K562 (cell line): ENCODE measurements around the gene YY1AP1. TPM values are rescaled to one million over a fixed set of nuclear protein-coding genes. Genes with fewer than 3 reads are reported as not detected.

Experiments used
- BCLAF1 ChIP-seq, 2 experiments: fragments of 450-650 bp in 1 of 2; IDR thresholded peaks; 2 replicates each; pipeline ENCODE4 v1.6.1; 2011 to 2017; ENCODE audit warnings: low read depth in 2 of 2, antibody characterized with exemption in 1 of 2, borderline replicate concordance in 1 of 2, low read length in 1 of 2, mild to moderate bottlenecking in 1 of 2, mixed read lengths in 1 of 2; ENCODE audit not compliant: control insufficient read depth in 1 of 2
- BRCA1 ChIP-seq, 2 experiments: fragments of 450-650 bp in 1 of 2; sonication (generic) in 1 of 2; formaldehyde crosslinking in 1 of 2; IDR thresholded peaks; 2 replicates each; pipeline versions ENCODE4 v1.5.0 to v1.6.1; 2017 to 2020; ENCODE audit warnings: mild to moderate bottlenecking in 1 of 2, missing genetic modification reagents in 1 of 2
- CCAR2 ChIP-seq: fragments of 200-400 bp; formaldehyde crosslinking; IDR thresholded peaks from 2 replicates; pipeline ENCODE4 v1.6.1; 2017; ENCODE audit warnings: mild to moderate bottlenecking, low read depth, low read length
- CCNT2 ChIP-seq: IDR thresholded peaks from 2 replicates; pipeline ENCODE4 v1.6.1; 2011; ENCODE audit warnings: borderline replicate concordance, low read depth, mild to moderate bottlenecking, moderate library complexity, mixed read lengths, low read length; ENCODE audit not compliant: insufficient read length; ENCODE audit errors: extremely low read depth
- ELK3 ChIP-seq: fragments of 450-650 bp; formaldehyde crosslinking; IDR thresholded peaks from 2 replicates; pipeline ENCODE4 v1.4.0; 2020; ENCODE audit warnings: mild to moderate bottlenecking
- SRF ChIP-seq, 2 experiments: fragments of 250-450, 450-650 bp in 1 of 2; sonication (Bioruptor Pico) in 1 of 2; sonication (generic) in 1 of 2; formaldehyde crosslinking; IDR thresholded peaks; 2 replicates each; pipeline versions ENCODE4 v1.5.0 to v1.5.1; 2020 to 2022; ENCODE audit warnings: mild to moderate bottlenecking in 1 of 2, missing genetic modification reagents in 1 of 2
- TAL1 ChIP-seq: fragments of 450-650 bp; IDR thresholded peaks from 2 replicates; pipeline ENCODE4 v1.6.1; 2016; ENCODE audit warnings: mild to moderate bottlenecking
- WHSC1 ChIP-seq: IDR thresholded peaks from one replicate; pipeline ENCODE4 v1.6.1; 2012; ENCODE audit warnings: low read length, control low read depth, inconsistent platforms
- ZNF165 ChIP-seq: fragments of 250-450 bp; sonication (Bioruptor Pico); IDR thresholded peaks from 2 replicates; pipeline ENCODE4 v1.4.0; 2020; ENCODE audit warnings: borderline replicate concordance
- polyA plus RNA-seq, 8 experiments: library from polyadenylated mRNA; depleted of rRNA in 4 of 8; stranded (reverse) in 5 of 8; unstranded in 3 of 8; fragments of >200 nt; fragmentation: Nextera tagmentation in 2 of 8; fragmentation: Illumina TruSeq in 1 of 8; extraction: Ambion mirVana in 2 of 8; extraction: Trizol in 1 of 8; gene quantifications; 2 replicates each; pipeline versions ENCODE4 v1.2.1 to v1.2.3, GENCODE V29; 2011 to 2014; ENCODE audit warnings: inconsistent platforms in 1 of 8, missing spikeins in 1 of 8
- total RNA-seq, 7 experiments: library from RNA; depleted of rRNA in 6 of 7; stranded (reverse); fragments of >200 nt in 6 of 7; fragmentation: Illumina TruSeq in 2 of 7; extraction: Trizol in 2 of 7; gene quantifications; 2 replicates each; pipeline versions ENCODE4 v1.2.1 to v1.2.3, GENCODE V29; 2011 to 2021; ENCODE audit warnings: low replicate concordance in 1 of 7
- TF ChIP-seq, protein P1 (sequence below): fragments of 250-450 bp; sonication (Bioruptor Pico); IDR thresholded peaks from 2 replicates; pipeline ENCODE4 v1.8.0; 2021; ENCODE audit warnings: borderline replicate concordance, mild to moderate bottlenecking, moderate library complexity; ENCODE audit not compliant: poor library complexity, severe bottlenecking
- TF ChIP-seq, protein P2 (sequence below): fragments of 450-650 bp; formaldehyde crosslinking; IDR thresholded peaks from 2 replicates; pipeline ENCODE4 v1.4.0; 2020; ENCODE audit warnings: mild to moderate bottlenecking, moderate library complexity
- TF ChIP-seq, protein P3 (sequence below): IDR thresholded peaks from 2 replicates; pipeline ENCODE4 v1.6.1; 2012; ENCODE audit warnings: low read depth, low read length, improper control_type of control experiment, borderline replicate concordance
- TF ChIP-seq, protein P4 (sequence below): sonication (generic); formaldehyde crosslinking; IDR thresholded peaks from 2 replicates; pipeline ENCODE4 v1.8.0; 2022; ENCODE audit warnings: mild to moderate bottlenecking, low read depth, missing genetic modification reagents

Gene YY1AP1
- total and polyA plus RNA-seq, 9 of the 15 experiments (the other 6 are each of a cell fraction or from before 2014, with no cell fraction given), result 18.4 to 90.7 (median 42.9) TPM

GRCh38 chr1:155688324-155689080 is at the start of gene YY1AP1 (continued):
- TF ChIP-seq, protein P1, sequence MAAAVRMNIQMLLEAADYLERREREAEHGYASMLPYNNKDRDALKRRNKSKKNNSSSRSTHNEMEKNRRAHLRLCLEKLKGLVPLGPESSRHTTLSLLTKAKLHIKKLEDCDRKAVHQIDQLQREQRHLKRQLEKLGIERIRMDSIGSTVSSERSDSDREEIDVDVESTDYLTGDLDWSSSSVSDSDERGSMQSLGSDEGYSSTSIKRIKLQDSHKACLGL (CRISPR knock-in tag), result no peak
- TF ChIP-seq BCLAF1 (IDR thresholded peaks at IDR 0.05; ENCODE audit: borderline replicate concordance in 1 of 2, control insufficient read depth in 1 of 2, low read depth in 2 of 2, low read length in 1 of 2) (peak in 1 of 2 experiments; percentile 99; a peak in 2 of 4 replicates), CCNT2 (peak; percentile 58), ZNF165 (CRISPR knock-in tag) (0 out of 2 replicates have a peak, but pooled peaks have one; percentile 42), BRCA1 (IDR thresholded peaks at IDR 0.05) (no peak), BRCA1 (CRISPR knock-in tag; IDR thresholded peaks at IDR 0.05) (no peak), ELK3 (no peak), TAL1 (no peak), WHSC1 (no peak), CCAR2 (no peak), SRF (CRISPR knock-in tag; IDR thresholded peaks at IDR 0.05) (peak in 1 of 2 experiments; percentile 61; a peak in 2 of 4 replicates)
- TF ChIP-seq, protein P2, sequence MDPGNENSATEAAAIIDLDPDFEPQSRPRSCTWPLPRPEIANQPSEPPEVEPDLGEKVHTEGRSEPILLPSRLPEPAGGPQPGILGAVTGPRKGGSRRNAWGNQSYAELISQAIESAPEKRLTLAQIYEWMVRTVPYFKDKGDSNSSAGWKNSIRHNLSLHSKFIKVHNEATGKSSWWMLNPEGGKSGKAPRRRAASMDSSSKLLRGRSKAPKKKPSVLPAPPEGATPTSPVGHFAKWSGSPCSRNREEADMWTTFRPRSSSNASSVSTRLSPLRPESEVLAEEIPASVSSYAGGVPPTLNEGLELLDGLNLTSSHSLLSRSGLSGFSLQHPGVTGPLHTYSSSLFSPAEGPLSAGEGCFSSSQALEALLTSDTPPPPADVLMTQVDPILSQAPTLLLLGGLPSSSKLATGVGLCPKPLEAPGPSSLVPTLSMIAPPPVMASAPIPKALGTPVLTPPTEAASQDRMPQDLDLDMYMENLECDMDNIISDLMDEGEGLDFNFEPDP (CRISPR knock-in tag), result peak; percentile 56; the same call in 1 of the 2 replicates
- TF ChIP-seq, protein P3, sequence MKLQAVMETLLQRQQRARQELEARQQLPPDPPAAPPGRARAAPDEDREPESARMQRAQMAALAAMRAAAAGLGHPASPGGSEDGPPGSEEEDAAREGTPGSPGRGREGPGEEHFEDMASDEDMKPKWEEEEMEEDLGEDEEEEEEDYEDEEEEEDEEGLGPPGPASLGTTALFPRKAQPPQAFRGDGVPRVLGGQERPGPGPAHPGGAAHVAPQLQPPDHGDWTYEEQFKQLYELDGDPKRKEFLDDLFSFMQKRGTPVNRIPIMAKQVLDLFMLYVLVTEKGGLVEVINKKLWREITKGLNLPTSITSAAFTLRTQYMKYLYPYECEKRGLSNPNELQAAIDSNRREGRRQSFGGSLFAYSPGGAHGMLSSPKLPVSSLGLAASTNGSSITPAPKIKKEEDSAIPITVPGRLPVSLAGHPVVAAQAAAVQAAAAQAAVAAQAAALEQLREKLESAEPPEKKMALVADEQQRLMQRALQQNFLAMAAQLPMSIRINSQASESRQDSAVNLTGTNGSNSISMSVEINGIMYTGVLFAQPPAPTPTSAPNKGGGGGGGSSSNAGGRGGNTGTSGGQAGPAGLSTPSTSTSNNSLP, result no peak
- TF ChIP-seq, protein P4, sequence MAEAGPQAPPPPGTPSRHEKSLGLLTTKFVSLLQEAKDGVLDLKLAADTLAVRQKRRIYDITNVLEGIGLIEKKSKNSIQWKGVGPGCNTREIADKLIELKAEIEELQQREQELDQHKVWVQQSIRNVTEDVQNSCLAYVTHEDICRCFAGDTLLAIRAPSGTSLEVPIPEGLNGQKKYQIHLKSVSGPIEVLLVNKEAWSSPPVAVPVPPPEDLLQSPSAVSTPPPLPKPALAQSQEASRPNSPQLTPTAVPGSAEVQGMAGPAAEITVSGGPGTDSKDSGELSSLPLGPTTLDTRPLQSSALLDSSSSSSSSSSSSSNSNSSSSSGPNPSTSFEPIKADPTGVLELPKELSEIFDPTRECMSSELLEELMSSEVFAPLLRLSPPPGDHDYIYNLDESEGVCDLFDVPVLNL (CRISPR knock-in tag), result no peak
